Lung (tissue), 16 donors: ENCODE measurements around the gene SERPINB13. TPM values are rescaled to one million over a fixed set of nuclear protein-coding genes. Genes with fewer than 3 reads are reported as not detected.

Experiments
- ATAC-seq: fragments of 200-7000 bp; cut with Tn5 transposase; one replicate; pipeline ENCODE4 v1.9.1; 2020; ENCODE audit warnings: moderate number of reproducible peaks; ENCODE audit not compliant: insufficient read depth, low FRiP score
- DNase-seq, 3 donors: peaks; one replicate each; pipeline ENCODE4 v3.0.0-alpha.2; 2013 to 2017
- H3K27ac ChIP-seq, 2 donors: one replicate each; pipeline ENCODE4 v1.5.1; 2013; ENCODE audit warnings: mild to moderate bottlenecking in 2 of 2, moderate library complexity in 2 of 2, control low read depth in 1 of 2, inconsistent platforms in 1 of 2, low read depth in 1 of 2, low read length in 1 of 2
- H3K27me3 ChIP-seq, 3 donors: one replicate each; pipeline ENCODE4 v1.5.1; 2013; ENCODE audit warnings: low read length in 2 of 3; ENCODE audit not compliant: control insufficient read depth in 3 of 3, insufficient read depth in 3 of 3
- H3K36me3 ChIP-seq, 4 donors: one replicate each; pipeline ENCODE4 v1.5.1; 2013; ENCODE audit warnings: low read length in 4 of 4, mild to moderate bottlenecking in 1 of 4, moderate library complexity in 1 of 4; ENCODE audit not compliant: control insufficient read depth in 4 of 4, insufficient read depth in 4 of 4
- H3K4me1 ChIP-seq, 5 donors: one replicate each; pipeline ENCODE4 v1.5.1; 2013; ENCODE audit warnings: low read length in 5 of 5, mild to moderate bottlenecking in 2 of 5, moderate library complexity in 1 of 5; ENCODE audit not compliant: control insufficient read depth in 5 of 5, insufficient read depth in 5 of 5
- H3K4me3 ChIP-seq: one replicate; pipeline ENCODE4 v1.5.1; 2013; ENCODE audit warnings: mild to moderate bottlenecking, control low read depth, moderate library complexity
- H3K9ac ChIP-seq, 2 donors: one replicate each; pipeline ENCODE4 v1.5.1; 2013; ENCODE audit warnings: low read length in 2 of 2, control low read depth in 1 of 2; ENCODE audit not compliant: insufficient read depth in 1 of 2
- H3K9me3 ChIP-seq, 4 donors: one replicate each; pipeline ENCODE4 v1.5.1; 2013; ENCODE audit warnings: low read length in 3 of 4, mild to moderate bottlenecking in 1 of 4, moderate library complexity in 1 of 4; ENCODE audit not compliant: control insufficient read depth in 4 of 4, insufficient read depth in 3 of 4
- WGBS, 2 donors: extraction: QIAGEN DNeasy Blood & Tissue Kit; methylation state at CpG; one replicate each; pipeline ENCODE4 v1.1.7; 2013; 5-methylcytosine and 5-hydroxymethylcytosine counted together
- long read RNA-seq, 5 donors: transcript quantifications; one replicate each; lab custom pipeline, GENCODE V29; 2026
- polyA plus RNA-seq, 2 donors: library from polyadenylated mRNA; stranded (reverse); fragments of 200-250 nt; gene quantifications; one replicate each; pipeline ENCODE4 v1.2.1, GENCODE V29; 2013
- total RNA-seq, 2 donors: library from RNA; depleted of rRNA in 1 of 2; stranded (reverse); fragments of >200 nt in 1 of 2; gene quantifications; one replicate each; pipeline ENCODE4 v1.2.1, GENCODE V29; 2014 to 2021
- TF ChIP-seq, protein P1 (sequence below): IDR thresholded peaks from 2 replicates; pipeline ENCODE4 v1.5.1; 2012; ENCODE audit warnings: mild to moderate bottlenecking; ENCODE audit errors: control extremely low read depth, extremely low read depth
- donor health status: control.
- donor health status: control.
- donor health status: Bipolar disorder and iron deficiency.
- donor health status: healthy.
- donor health status: DM: yes; HTN: yes; CAD: no.

SERPINB13 gene
- total RNA-seq: under 1 TPM in 1 of 2 donors, not detected in 1; 0.20 TPM
- 1 to 10 TPM in 1 of 2 donors, under 1 TPM in 1; 0.20 to 1.4 TPM for polyA plus RNA-seq
- long read RNA-seq, donor 1: 0 reads
- long read RNA-seq, donor 2: 0 reads
- long read RNA-seq, donor 3: 0 reads
- long read RNA-seq, donor 4: 0 reads
- long read RNA-seq, donor 5: 0 reads

- Histone ChIP-seq H3K4me1 (peaks cover 0 to 1% (median 0%) of the 10 kb centered on the region in 5 donors), H3K27ac (no peak within 1 kb of the TSS), H3K36me3 (no peaks in the 10 kb centered on the region), H3K9ac (no peak within 1 kb of the TSS), H3K9me3 (no peaks in the 10 kb centered on the region), H3K27me3 (no peaks in the 10 kb centered on the region), H3K4me3 (no peak within 1 kb of the TSS)
- ATAC-seq (no peak), DNase-seq (no peak)
- WGBS, 2 donors: 92 to 95% methylated on average over 4 of the region's 4 CpGs
- TF ChIP-seq, protein P1, sequence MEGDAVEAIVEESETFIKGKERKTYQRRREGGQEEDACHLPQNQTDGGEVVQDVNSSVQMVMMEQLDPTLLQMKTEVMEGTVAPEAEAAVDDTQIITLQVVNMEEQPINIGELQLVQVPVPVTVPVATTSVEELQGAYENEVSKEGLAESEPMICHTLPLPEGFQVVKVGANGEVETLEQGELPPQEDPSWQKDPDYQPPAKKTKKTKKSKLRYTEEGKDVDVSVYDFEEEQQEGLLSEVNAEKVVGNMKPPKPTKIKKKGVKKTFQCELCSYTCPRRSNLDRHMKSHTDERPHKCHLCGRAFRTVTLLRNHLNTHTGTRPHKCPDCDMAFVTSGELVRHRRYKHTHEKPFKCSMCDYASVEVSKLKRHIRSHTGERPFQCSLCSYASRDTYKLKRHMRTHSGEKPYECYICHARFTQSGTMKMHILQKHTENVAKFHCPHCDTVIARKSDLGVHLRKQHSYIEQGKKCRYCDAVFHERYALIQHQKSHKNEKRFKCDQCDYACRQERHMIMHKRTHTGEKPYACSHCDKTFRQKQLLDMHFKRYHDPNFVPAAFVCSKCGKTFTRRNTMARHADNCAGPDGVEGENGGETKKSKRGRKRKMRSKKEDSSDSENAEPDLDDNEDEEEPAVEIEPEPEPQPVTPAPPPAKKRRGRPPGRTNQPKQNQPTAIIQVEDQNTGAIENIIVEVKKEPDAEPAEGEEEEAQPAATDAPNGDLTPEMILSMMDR: no peak
Measured at GRCh38 chr18:63586966-63587365, at the start of gene SERPINB13. TSS of gene SERPINB13 (plus strand) at chr18:63587343. CDS start at chr18:63588668, 1,325 bp downstream.

DNA sequence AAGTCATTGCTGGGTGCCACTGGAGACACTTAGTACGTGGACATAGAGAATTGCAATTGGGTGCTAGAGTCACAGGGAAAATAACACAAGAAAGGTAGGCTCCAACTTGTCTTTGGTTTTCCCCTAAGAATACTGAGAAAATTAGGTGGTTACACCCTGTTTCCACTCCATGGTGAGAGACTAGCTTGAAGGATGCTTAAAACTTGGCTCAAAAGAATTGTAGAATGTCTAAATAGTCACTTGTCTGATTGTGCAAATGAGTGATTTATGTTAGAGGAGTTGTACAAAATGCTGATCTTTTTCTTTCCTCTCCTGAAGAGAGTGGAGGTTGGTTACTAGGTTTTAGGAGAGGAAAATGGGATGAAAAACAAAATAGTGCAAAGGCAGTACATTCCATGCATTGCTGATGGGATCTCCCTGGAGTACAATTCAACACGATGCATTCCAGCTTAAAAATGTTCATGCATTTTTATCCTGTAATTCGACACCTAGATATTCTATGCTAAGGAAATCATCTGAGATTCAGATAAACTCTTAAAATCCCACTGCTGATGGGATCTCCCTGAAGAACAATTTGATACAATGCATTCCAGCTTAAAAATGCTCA, 47.1 kb upstream of the SERPINB13 start:
- Histone ChIP-seq H3K27me3 (no peaks in the 10 kb centered on the region), H3K27ac (no peak overlapping the region), H3K4me3 (no peak overlapping the region), H3K4me1 (peaks cover 0 to 2% (median 0%) of the 10 kb centered on the region in 5 donors), H3K9me3 (no peaks in the 10 kb centered on the region), H3K36me3 (no peaks in the 10 kb centered on the region), H3K9ac (no peak overlapping the region)
- 45 to 72% methylated on average over 3 of the region's 3 CpGs for WGBS, 2 donors
- peak in 1 of 3 donors; percentile 3 for DNase-seq
- ATAC-seq: no peak
- TF ChIP-seq, protein P1: no peak

GRCh38 chr18:63542069-63542468, 45.1 kb upstream of the SERPINB13 start, which contains the start of gene SERPINB12:
TSS of gene SERPINB12 (plus strand) at chr18:63542369. CDS start at chr18:63556160, 13,791 bp downstream.
- Histone ChIP-seq H3K9ac (no peak within 1 kb of the TSS), H3K4me3 (no peak within 1 kb of the TSS), H3K27me3 (no peaks in the 10 kb centered on the region), H3K9me3 (no peaks in the 10 kb centered on the region), H3K36me3 (no peaks in the 10 kb centered on the region), H3K27ac (no peak within 1 kb of the TSS), H3K4me1 (peaks cover 0 to 2% (median 0%) of the 10 kb centered on the region in 5 donors)
- TF ChIP-seq, protein P1: no peak
- 69 to 75% methylated on average over 1 of the region's 1 CpG for WGBS, 2 donors
- ATAC-seq (no peak), DNase-seq (no peak)
